Osteocyte (in vitro differentiated cells): ENCODE measurements around the gene ROR2. TPM values are rescaled to one million over a fixed set of nuclear protein-coding genes. Genes with fewer than 3 reads are reported as not detected.

ENCODE experiments used
- DNase-seq: peaks from one replicate; pipeline ENCODE4 v3.0.0; 2021; ENCODE audit warnings: mixed read lengths; ENCODE audit not compliant: unreplicated experiment; ENCODE audit errors: extremely low spot score
- H3K27ac Mint-ChIP-seq: one replicate; pipeline ENCODE4 v1.8.0; 2021; ENCODE audit warnings: mild to moderate bottlenecking, mixed read lengths; ENCODE audit not compliant: unreplicated experiment
- H3K27me3 Mint-ChIP-seq: one replicate; pipeline ENCODE4 v1.8.0; 2021; ENCODE audit warnings: mixed read lengths; ENCODE audit not compliant: unreplicated experiment
- H3K36me3 Mint-ChIP-seq: one replicate; pipeline ENCODE4 v1.8.0; 2021; ENCODE audit warnings: mixed read lengths; ENCODE audit not compliant: unreplicated experiment
- H3K4me1 Mint-ChIP-seq: one replicate; pipeline ENCODE4 v1.8.0; 2021; ENCODE audit warnings: mixed read lengths; ENCODE audit not compliant: unreplicated experiment
- H3K4me3 Mint-ChIP-seq: one replicate; pipeline ENCODE4 v1.8.0; 2021; ENCODE audit warnings: mild to moderate bottlenecking, moderate library complexity, mixed read lengths; ENCODE audit not compliant: unreplicated experiment
- H3K9me3 Mint-ChIP-seq: one replicate; pipeline ENCODE4 v1.8.0; 2021; ENCODE audit warnings: mixed read lengths; ENCODE audit not compliant: unreplicated experiment
- total RNA-seq: library from RNA; stranded (reverse); gene quantifications from 2 replicates; pipeline ENCODE4 v1.2.1, GENCODE V29; 2021
- TF ChIP-seq, protein P1 (sequence below): fragments of 200-600 bp; sonication (generic); IDR thresholded peaks from 2 replicates; pipeline ENCODE4 v1.5.0; 2021; ENCODE audit warnings: antibody characterized with exemption, mild to moderate bottlenecking, moderate library complexity

The ROR2 gene
- total RNA-seq, 1 donor from 2014 or later, result 48.2 TPM

DNA sequence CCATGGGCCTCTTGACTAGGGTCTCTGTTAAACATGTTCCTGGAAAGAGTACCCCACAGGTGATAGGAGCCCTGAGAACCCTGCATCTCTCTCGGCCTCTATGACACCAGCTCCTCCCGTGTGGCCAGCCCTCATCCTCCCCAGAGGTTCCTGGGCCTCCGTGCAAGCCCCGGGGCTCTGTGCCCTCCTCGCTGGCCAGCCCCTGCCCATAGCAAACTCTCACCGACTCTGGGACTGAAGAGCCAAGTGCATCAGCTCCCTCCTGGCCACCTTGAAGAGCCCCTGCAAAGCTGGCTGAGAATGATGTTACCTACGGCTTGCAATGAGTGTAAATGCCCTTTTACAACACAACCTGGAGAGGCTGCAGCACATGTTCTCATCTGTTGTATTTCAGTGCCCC, 224.4 kb downstream of the ROR2 start:
- no peak overlapping the region for H3K4me3 Mint-ChIP-seq
- H3K36me3 Mint-ChIP-seq, result peaks cover 48% of the 10 kb centered on the region

DNA sequence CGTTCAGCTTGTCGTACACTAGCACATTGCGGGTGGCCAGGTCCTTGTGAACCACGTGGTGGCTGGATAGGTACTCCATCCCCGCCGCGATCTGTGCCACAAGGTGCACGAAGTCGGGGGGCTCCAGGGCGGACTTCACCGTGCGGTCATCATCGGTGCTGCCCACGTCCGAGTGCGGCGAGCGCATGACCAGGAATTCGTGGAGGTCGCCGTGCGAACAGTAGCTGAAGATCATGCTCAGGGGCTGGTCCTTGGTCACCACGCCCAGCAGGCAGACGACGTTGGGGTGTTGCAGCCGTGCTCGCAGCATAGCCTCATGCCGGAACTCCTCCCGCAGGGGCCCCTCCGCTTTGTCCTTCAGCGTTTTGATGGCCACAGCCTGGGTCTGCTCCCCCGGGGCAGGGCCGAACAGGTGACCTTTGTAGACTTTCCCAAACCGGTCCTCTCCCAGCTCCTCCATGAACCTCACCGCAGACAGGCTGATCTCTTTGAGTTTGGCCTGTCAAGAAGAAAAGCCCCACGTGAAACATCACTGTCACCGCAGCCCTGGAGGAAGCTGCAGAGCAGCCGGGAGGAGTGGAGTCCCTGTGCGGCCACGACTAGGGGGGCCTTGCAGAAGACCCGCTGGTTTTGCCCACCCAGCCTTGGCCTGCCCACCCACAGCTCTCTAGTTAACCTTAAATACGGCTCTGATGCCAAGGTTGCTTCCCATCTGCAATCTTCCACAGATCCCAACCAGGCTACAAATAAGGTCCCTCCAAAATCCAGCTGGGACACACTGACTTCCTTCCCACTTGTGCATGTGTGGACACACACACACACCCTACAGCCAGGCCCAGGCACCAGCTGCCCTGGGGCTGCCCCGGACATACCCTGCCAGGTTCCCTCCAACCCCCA, 225.2 kb downstream of the ROR2 start:
- Mint-ChIP-seq H3K9me3 (no peaks in the 10 kb centered on the region), H3K36me3 (peaks cover 45% of the 10 kb centered on the region), H3K4me3 (no peak overlapping the region), H3K27me3 (no peaks in the 10 kb centered on the region), H3K27ac (no peak overlapping the region), H3K4me1 (peaks cover 1% of the 10 kb centered on the region)
- DNase-seq, result no peak
- TF ChIP-seq, protein P1, sequence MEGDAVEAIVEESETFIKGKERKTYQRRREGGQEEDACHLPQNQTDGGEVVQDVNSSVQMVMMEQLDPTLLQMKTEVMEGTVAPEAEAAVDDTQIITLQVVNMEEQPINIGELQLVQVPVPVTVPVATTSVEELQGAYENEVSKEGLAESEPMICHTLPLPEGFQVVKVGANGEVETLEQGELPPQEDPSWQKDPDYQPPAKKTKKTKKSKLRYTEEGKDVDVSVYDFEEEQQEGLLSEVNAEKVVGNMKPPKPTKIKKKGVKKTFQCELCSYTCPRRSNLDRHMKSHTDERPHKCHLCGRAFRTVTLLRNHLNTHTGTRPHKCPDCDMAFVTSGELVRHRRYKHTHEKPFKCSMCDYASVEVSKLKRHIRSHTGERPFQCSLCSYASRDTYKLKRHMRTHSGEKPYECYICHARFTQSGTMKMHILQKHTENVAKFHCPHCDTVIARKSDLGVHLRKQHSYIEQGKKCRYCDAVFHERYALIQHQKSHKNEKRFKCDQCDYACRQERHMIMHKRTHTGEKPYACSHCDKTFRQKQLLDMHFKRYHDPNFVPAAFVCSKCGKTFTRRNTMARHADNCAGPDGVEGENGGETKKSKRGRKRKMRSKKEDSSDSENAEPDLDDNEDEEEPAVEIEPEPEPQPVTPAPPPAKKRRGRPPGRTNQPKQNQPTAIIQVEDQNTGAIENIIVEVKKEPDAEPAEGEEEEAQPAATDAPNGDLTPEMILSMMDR, result no peak

More for the DNA sequence above, 224.4 kb downstream of the ROR2 start:
- DNase-seq, result no peak
- TF ChIP-seq, protein P1, result no peak
- H3K9me3 Mint-ChIP-seq, result no peaks in the 10 kb centered on the region
- peaks cover 1% of the 10 kb centered on the region for H3K4me1 Mint-ChIP-seq
- no peaks in the 10 kb centered on the region for H3K27me3 Mint-ChIP-seq
- H3K27ac Mint-ChIP-seq, result no peak overlapping the region

DNA sequence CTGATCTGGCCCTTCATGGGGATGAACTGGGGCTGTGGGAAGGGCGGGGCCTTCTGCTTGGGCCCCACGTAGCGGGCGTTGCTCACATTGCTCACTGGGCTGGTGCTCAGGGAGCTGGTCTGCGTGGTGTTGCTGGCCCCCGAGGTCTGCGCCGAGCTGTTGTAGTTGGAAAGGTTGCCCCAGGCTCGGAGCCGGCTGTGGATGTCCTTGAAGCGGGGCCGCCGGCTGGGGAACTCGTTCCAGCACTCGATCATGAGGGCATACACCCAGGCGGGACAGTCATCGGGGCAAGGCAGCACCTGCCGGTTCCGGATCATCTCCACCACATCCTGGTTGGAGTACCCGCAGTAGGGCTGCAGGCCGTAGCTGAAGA, 226.0 kb downstream of the ROR2 start:
- H3K36me3 Mint-ChIP-seq, result peaks cover 45% of the 10 kb centered on the region
- H3K9me3 Mint-ChIP-seq, result no peaks in the 10 kb centered on the region
- H3K27ac Mint-ChIP-seq, result no peak overlapping the region
- H3K27me3 Mint-ChIP-seq, result no peaks in the 10 kb centered on the region
- TF ChIP-seq, protein P1, result no peak
- DNase-seq, result no peak
- H3K4me1 Mint-ChIP-seq, result peaks cover 1% of the 10 kb centered on the region
- no peak overlapping the region for H3K4me3 Mint-ChIP-seq

DNA sequence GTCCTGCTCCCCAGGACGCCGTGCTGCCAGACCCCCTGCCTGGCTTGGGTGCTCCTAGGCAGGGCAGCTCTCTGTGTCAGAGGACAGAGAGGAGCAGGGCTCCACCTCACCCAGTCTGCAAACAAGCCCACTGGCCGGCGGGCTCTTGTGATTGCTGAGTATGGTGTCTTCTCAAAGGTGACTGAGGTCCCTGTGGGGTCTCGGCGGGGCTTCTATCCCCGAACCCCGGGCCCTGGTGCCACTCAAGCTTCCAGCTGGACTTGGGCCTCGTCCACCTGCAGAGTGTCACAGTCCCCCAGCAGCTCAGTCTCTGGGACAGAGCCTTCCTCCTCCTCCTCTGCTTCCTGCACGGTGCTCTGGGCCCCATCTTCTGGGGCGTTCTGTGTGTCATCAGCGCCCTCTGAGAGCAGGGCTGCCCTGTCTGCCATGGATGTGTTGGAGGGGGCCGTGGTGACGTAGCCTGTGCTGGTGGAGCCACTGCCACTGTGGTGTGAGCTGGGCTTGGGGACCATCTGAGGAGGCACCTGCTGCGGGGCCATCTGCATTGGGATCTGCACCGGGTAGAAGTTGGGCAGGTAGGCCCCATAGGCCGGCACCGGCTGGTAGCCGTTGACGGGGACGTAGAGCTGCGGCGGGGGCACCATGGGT, 226.5 kb downstream of the ROR2 start:
- Mint-ChIP-seq H3K9me3 (no peaks in the 10 kb centered on the region), H3K27ac (no peak overlapping the region), H3K27me3 (no peaks in the 10 kb centered on the region), H3K36me3 (peaks cover 39% of the 10 kb centered on the region), H3K4me3 (no peak overlapping the region), H3K4me1 (peaks cover 1% of the 10 kb centered on the region)
- DNase-seq, result no peak
- TF ChIP-seq, protein P1, result no peak
